GM18526 (cell line): Measurements from ENCODE around the gene TXNDC2.
A peak's percentile ranks its signal among the peaks of the same experiment; 100 is the strongest.

ENCODE experiments used
- POLR2A ChIP-seq: IDR thresholded peaks from 3 replicates; pipeline ENCODE4 v1.6.1; 2011; ENCODE audit not compliant: insufficient read length; ENCODE audit errors: extremely low read depth

Gene TXNDC2

DNA sequence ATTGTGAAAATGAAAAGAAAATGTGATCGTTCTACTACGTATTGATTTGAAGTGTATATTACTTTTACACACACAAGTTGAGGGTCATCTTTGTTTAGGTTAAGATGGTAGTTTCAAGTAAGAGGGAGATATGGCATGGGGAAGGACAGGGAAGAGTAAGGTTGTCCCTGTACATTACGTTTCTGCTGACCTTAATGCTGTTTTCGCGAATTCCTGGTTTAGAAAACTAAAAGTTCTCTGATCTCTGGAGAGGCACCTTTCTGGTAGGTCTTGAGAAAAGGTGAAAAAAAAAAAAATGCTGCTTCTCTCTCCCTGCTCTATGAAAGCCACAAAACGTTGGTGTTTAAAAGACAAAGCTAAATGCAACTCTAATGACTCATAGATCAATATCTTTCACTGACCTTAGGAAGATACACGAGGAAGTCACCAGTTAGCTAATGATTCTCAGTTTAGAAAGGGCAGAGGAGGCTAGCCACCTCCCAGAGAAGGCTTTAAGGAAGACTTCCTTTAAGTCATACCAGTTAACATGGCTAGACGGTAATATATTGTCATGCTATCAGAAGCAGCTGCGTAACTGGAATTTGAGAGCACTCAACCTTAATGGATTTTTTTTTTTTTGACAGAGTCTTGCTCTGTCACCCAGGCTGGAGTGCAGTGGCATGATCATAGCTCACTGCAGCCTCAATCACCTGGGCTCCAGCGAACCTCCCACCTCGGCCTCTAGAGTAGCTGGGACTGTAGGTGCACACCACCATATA is 13.2 kb downstream of the TXNDC2 start:
- TF ChIP-seq POLR2A = no peak

DNA sequence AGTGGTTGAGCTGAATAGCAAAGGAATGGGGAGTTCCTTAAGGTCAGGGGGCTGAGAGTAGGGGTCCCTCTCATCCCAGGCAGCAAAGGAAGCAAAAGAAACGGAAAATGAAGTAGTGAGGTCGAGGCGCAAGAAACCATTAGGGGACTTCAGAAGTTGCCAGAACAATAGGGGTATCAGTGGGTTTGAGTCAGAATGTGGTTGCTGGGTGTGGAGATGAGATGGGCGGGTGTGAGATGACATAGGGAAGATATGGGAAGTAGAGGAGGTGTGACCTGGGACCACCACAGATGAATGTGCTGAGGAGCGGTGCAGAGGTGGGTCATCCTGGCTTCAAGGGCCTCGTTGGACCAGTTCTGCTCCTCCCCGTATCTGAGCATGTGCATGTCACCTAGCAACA is 14.9 kb downstream of the TXNDC2 start:
- TF ChIP-seq POLR2A = no peak

DNA sequence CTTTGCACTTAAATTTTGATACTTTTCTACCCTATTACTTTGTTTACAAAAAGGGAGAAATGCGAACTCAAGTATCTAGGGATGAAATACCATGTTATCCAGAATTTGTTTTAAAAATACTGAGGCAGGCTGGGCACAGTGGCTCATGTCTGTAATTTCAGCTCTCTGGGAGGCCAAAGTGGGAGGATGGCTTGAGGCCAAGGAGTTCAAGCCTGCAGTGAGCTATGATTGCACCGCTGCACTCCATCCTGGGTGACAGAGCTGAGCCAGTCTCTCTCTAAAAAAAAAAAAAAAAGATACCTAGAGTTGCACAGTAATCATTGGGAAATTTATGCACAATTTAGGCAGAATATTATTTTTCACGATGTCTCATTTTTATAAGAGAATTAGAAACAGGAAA is 15.6 kb downstream of the TXNDC2 start:
- TF ChIP-seq POLR2A = no peak

DNA sequence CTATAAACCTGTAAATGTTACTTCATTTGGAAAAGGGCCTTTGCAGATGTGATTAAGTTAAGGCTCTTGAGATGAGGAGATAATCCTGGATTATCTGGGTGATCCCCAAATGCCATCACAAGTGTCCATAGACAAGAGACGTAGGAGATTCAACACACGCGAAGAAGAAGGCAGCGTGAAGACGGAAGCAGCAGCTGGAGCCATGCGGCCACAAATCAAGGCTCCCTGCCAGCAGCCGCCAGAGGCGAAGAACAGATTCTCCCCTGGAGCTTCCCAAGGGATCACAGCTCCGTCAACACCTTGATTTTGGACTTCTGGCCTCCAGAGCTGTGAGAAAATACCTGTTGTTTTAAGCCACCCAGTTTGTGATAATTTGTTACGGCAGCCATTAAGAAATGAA is 17.1 kb downstream of the TXNDC2 start:
- no peak for TF ChIP-seq POLR2A

DNA sequence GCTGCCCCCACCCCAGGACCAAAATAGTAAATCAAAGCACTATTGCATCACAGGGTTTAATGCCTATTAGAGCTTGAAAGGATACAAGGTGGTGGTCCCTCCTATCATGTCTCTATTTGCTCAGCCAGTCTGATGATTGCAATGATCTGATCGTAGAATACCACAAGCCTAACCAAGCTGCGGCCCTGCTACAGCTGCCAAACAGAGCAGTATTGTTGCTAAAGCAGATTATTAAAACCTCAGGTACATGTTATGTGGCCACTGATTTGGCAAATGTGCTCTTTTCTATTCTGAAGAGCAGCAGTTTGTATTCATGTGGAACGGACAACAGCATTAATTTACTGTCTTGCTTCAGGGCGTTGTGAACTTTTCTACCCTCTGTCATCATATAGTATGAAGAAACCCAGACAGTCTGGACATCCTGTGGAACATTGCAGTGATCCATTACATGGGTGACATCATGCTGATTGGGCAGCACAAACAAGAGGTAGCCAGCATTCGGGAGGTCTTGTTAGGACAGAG is 19.7 kb downstream of the TXNDC2 start:
- TF ChIP-seq POLR2A = no peak

DNA sequence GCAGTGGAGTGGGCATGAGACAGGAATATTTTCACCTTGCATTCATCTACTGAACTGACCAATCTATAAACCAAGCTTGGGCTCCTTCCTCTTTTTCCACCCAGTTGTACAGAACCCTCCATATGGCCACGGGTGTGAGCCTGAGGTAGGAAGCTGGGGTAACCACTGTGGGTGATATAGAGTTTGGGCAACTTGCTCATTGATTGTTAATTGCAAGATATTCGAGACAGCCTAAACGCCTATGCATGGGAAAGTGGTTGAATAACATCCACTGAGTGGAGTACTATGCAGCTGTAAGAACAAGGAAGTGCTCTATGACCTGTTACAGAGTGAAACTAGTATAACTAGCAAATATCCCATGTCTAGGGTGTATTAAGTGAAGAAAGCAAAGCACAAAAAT is 20.7 kb downstream of the TXNDC2 start:
- no peak for TF ChIP-seq POLR2A

DNA sequence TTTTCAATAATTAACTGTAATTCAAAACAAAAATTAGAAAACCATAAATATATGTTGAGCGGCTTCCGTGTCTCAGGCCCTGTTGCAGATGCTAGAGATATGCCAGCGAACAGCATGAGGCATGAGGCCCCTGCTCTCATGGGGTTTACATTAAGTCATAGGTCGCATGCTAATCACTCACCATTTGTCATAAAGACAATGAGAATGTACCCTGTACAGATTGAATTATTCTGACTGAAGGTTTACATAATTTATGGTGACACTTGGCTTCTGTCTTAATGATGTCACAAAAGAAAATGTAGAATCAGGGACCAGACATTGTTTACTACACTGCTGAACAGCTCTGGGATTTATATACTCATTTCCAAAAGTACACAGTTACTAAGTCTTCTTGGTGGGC is 22.1 kb downstream of the TXNDC2 start:
- no peak for TF ChIP-seq POLR2A

DNA sequence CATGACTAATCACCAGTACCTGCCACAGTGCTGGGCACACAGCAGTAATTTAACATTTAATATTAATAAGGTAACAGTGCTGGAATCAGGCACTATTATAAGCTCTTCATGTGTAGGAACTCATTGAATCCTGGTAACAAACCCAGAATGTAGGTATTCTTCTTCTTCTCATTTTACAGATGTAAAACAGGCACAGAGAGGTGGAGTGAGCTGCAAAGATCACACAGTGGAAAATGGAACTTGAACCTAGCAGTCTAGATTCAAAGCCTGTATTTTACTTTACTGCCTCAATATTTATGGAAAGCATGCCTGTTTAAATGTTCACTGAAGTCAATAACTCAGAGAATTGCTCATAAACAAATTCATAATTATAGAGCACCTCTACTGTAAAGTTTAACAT is 24.3 kb downstream of the TXNDC2 start:
- TF ChIP-seq POLR2A = no peak

DNA sequence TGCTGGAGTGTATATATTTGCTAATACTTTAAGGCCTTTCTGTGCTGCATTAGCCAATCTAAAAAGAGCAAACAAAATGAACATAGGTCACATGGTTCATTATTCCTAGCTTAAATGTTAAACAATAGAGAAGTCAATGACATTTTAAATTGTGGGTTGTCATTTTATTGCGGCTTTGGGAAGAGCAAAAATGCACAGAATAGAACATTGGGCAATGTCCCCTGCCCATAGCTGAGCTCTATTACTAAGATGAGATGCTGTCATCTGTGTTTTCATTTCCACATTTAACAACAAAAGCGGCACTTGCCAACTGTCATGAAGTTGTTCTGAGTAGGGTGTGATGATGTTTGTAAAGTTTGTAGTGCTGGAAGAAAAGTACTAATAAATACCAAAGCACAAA is 24.9 kb downstream of the TXNDC2 start:
- TF ChIP-seq POLR2A = no peak

DNA sequence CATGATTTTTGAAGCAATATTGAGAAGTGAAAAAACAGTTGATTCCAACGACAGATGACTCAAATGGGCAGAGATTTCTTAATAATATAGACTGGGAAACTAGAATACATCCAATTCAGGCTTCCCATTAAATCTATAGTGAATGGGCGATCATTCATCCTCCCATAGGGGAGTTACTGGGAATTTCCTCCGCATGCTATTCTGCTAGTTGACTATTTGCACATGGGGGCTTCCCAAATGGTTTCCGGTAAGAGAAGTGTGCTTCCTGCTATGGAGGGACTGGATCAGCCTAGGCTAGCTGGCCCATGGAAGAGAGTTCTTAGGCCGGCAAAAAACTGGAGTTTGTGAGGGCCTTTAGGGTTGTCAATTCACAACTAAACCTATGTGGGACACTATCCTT is 25.5 kb downstream of the TXNDC2 start:
- no peak for TF ChIP-seq POLR2A

DNA sequence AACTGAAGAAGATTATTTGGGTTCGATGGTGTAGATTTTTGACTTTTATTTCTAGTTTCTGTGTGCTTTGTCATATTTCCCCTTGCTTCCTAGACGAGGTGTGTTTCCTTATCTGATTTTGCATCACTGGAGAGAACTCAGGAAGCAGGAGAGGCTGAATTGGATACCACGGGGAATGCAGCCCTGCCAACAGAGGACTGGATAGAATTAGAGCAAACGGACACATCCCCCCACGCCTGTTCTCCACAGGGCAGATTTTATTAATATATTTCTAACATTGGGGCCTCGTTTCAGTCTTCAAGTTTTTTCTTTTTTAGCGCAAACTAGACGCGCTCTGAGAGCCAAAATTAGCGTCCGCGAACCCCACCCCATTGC is 27.4 kb downstream of the TXNDC2 start:
- no peak for TF ChIP-seq POLR2A

DNA sequence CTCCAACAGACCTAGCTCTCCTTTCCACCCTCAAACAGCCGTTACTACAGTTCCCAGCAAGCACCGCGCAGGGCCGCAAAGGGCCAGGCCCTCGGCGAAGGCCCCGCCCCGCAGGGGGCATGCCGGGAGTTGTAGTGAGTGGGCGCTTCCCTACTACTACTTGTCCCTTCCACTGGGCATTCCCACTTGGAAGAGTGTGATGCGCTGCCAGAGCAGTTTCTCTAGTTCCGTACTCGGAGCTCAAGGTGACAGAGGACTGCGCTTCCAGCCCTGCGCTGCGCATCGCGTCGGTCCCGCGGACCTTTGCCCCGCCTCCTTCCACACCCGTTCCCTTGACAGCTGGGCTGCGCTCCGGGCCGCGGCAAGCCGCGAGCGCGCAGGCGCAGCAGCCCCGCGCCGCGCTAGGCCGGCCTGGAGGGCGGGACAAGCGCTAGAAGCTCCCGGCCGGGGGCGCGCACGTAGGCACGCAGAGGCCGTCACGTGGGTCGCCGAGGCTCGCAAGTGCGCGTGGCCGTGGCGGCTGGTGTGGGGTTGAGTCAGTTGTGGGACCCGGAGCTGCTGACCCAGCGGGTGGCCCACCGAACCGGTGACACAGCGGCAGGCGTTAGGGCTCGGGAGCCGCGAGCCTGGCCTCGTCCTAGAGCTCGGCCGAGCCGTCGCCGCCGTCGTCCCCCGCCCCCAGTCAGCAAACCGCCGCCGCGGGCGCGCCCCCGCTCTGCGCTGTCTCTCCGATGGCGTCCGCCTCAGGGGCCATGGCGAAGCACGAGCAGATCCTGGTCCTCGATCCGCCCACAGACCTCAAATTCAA is 28.0 kb downstream of the TXNDC2 start, which contains the start of gene VAPA:
TSS of gene VAPA (plus strand) at position 491 of the 808 bp plus-strand sequence. CDS start at position 732, 241 bp downstream.
- peak; percentile 87 for TF ChIP-seq POLR2A

DNA sequence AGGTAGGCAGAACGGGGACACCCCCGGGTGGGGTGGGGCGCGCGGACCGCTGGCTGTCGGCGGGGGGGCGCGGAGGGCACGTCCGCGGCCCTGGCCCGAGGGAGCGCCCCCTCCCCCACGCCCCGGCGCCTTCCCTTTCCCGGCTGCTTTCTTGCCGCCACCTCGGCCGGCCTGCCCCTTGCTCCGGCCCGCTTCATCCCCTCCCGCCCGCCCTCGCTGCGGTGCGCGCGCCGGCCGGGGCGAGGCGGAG is 28.5 kb downstream of the TXNDC2 start:
- no peak for TF ChIP-seq POLR2A

DNA sequence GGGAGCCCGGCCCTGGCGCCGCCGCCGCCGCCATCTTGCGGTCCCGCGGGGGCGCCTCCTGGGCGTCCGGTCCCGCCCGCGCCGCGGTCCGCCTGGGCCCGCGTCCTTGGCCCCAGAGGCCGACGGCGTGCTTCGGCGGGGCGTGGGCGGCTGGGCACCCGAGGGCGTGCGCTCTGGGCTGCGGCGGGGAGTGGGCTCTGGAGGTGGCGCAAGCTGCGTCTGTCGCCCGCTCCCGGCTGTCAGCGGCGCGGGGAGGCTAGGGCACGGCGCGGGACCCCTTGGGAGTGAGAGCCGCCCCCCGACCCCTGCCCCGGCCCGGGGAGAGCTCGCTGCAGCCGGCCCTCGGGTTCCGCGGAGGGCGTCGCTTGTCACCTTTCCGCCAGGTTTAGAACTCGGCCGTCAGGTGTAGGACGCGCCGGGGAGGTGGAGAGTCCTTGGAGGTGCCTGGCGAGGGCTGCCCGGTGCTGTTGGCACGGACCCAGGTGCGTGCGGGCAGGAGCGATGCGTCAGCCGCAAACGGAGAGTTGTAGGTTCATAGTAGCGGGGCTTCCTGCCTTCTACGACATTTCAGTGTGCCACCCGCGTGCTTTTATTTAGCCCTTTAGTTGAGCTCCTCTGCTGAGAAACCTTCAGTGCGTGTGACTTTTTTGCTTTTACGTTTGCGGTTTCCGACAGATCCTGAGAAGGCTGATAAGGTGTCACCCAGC is 29.0 kb downstream of the TXNDC2 start:
- TF ChIP-seq POLR2A = peak; percentile 29

DNA sequence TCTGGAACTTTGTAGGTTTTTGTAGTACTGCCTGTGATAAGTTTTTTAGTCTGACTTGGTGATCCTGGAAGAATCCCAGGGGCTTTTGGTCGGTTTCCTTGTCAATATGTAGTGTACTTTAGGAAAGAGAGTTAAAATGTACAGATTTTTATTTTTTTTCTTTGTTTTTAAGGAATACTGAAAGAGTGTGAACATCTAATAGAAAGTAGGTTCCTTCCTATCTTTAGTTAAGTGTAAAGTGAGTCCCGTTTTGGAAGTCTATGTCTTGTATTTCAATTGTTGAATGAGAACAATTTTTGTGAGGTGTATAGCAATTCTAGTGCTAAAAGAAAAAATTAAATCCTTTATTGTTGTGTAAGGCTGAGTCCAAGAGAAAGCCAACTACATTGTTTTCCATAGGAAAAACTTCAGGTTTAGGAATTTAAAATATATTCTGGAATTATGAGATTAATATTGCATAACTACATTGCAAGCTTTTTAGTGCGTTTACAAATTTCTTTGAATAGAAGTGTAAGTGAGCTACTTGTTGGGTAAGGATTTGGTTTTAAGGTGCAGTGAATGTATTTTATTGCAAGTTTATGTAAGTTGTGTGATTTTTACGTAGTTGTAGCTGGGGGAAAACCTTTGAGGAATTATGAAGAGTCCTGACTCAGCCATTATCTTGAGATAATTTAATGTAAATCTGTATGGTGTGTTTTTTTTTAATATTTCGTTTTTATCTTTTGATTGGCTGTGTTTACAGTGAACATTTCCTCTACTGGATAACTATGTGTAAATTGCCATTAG is 29.7 kb downstream of the TXNDC2 start:
- no peak for TF ChIP-seq POLR2A
